Fibroblast of mammary gland (primary cell): Measurements from ENCODE around the gene ENDOG.
"Not testable (repeated sequence)": the region's sequence is repeated elsewhere in the genome, so short reads cannot be mapped to it uniquely, and the experiment has no call there.

ENCODE experiments used
- DNase-seq: peaks from one replicate; pipeline ENCODE4 v3.0.0-alpha.2; 2010; ENCODE audit warnings: low read depth
- H3K4me3 ChIP-seq: 2 replicates; pipeline ENCODE4 v1.5.1; 2011; ENCODE audit warnings: low read depth, mild to moderate bottlenecking, low read length, moderate library complexity; ENCODE audit not compliant: control insufficient read depth
- CTCF ChIP-seq: conservative IDR thresholded peaks from 2 replicates; pipeline ENCODE4 v1.5.1; 2011; ENCODE audit warnings: low read depth, low read length, inconsistent platforms; ENCODE audit not compliant: control insufficient read depth, insufficient read depth

The ENDOG gene

GRCh38 chr9:128840524-128840923 is 22.2 kb downstream of the ENDOG start:
- no peak for TF ChIP-seq CTCF
- H3K4me3 ChIP-seq: no peak overlapping the region
- DNase-seq: no peak

GRCh38 chr9:128841694-128842492 is 23.6 kb downstream of the ENDOG start:
- H3K4me3 ChIP-seq: no peak overlapping the region
- no peak for DNase-seq
- TF ChIP-seq CTCF: no peak

GRCh38 chr9:128843171-128843570 is 24.9 kb downstream of the ENDOG start:
- not testable (repeated sequence) for H3K4me3 ChIP-seq, DNase-seq

GRCh38 chr9:128845186-128845931 is 27.1 kb downstream of the ENDOG start:
- no peak overlapping the region for H3K4me3 ChIP-seq
- TF ChIP-seq CTCF: no peak
- no peak for DNase-seq

- DNase-seq: no peak
- TF ChIP-seq CTCF: no peak
- H3K4me3 ChIP-seq: no peak overlapping the region
These were observed 28.4 kb downstream of the ENDOG start for GRCh38 chr9:128846680-128847030.

GRCh38 chr9:128847803-128848202 is 29.5 kb downstream of the ENDOG start:
- no peak overlapping the region for H3K4me3 ChIP-seq
- no peak for TF ChIP-seq CTCF
- no peak for DNase-seq

- H3K4me3 ChIP-seq, DNase-seq: not testable (repeated sequence)
These were observed 32.7 kb downstream of the ENDOG start for GRCh38 chr9:128851024-128851423.
